K562 (cell line): ENCODE measurements around the gene ATXN1. TPM values are rescaled to one million over a fixed set of nuclear protein-coding genes. Genes with fewer than 3 reads are reported as not detected.

Experiments
- ATAC-seq: fragments of 200-7000 bp; cut with Tn5 transposase; 3 replicates; pipeline ENCODE4 v1.9.1; 2020; ENCODE audit warnings: moderate library complexity
- BruUV-seq: library from RNA; stranded (reverse); fragments of 400-500 nt; replicated peaks from 2 replicates; lab custom pipeline; 2021; lab: Mats Ljungman, UMichigan
- CTCF ChIA-PET: fragments of 300-600 bp; formaldehyde crosslinking; extraction: SDS; loops from one replicate; lab custom pipeline; 2021; ENCODE audit warnings: low intra/inter-chr PET ratio; lab: Yijun Ruan, JAX
- POLR2A ChIA-PET: fragments of 300-600, 350-650 bp; sonication (Branson Sonifier 250); formaldehyde crosslinking; extraction: SDS; loops from one replicate; lab custom pipeline; 2021; ENCODE audit warnings: antibody characterized with exemption, inconsistent platforms; lab: Yijun Ruan, JAX
- DNase-seq, 4 experiments: peaks; one replicate each; pipeline versions ENCODE4 v3.0.0 to v3.0.0-alpha.2; 2011 to 2018; ENCODE audit warnings: low spot score in 3 of 4, mixed read lengths in 3 of 4; ENCODE audit errors: extremely low read depth in 1 of 4
- FAIRE-seq: peaks from 2 replicates; lab custom pipeline; 2011; peaks lifted over from hg19 to GRCh38; lab: Jason Lieb, UNC
- H2AFZ ChIP-seq: 2 replicates; pipeline ENCODE4 v1.6.0; 2011; ENCODE audit warnings: low read depth, low read length, control low read depth, inconsistent platforms
- H3K27ac ChIP-seq: fragments of 200-600 bp; 3 replicates; pipeline ENCODE4 v1.8.0; 2011; ENCODE audit warnings: low read depth, mild to moderate bottlenecking, control low read depth, inconsistent platforms, low read length, moderate library complexity, mixed read lengths; ENCODE audit errors: extremely low read depth
- H3K27me3 ChIP-seq, 2 experiments: fragments of 300-600 bp in 1 of 2; 2 replicates in 1 of 2; 3 replicates in 1 of 2; pipeline versions ENCODE4 v1.6.0 to v1.8.0; 2011; ENCODE audit warnings: inconsistent platforms in 2 of 2, low read length in 2 of 2, mild to moderate bottlenecking in 1 of 2, mixed read lengths in 1 of 2, moderate library complexity in 1 of 2; ENCODE audit not compliant: control insufficient read depth in 2 of 2, insufficient read depth in 2 of 2
- H3K36me3 ChIP-seq: fragments of 300-600 bp; 3 replicates; pipeline ENCODE4 v1.8.0; 2011; ENCODE audit warnings: mild to moderate bottlenecking, low read length, inconsistent platforms; ENCODE audit not compliant: control insufficient read depth, insufficient read depth
- H3K4me1 ChIP-seq, 2 experiments: fragments of 200-600 bp in 1 of 2; replicated peaks in 1 of 2; 2 replicates in 1 of 2; 3 replicates in 1 of 2; pipeline versions ENCODE4 v1.5.1 to v1.8.0; 2011; ENCODE audit warnings: inconsistent platforms in 2 of 2, low read length in 2 of 2, mild to moderate bottlenecking in 1 of 2, mixed read lengths in 1 of 2, moderate library complexity in 1 of 2; ENCODE audit not compliant: control insufficient read depth in 2 of 2, insufficient read depth in 2 of 2
- H3K4me2 ChIP-seq: 2 replicates; pipeline ENCODE4 v1.6.1; 2011; ENCODE audit warnings: low read length, control low read depth, inconsistent platforms, mixed read lengths; ENCODE audit not compliant: insufficient read depth
- H3K4me3 ChIP-seq: fragments of 200-600 bp; sonication (generic), shearing (Covaris generic); 2 replicates; pipeline ENCODE4 v1.5.1; 2016; ENCODE audit warnings: control low read depth, inconsistent platforms
- H3K79me2 ChIP-seq: fragments of 200-600 bp; 3 replicates; pipeline ENCODE4 v1.8.0; 2011; ENCODE audit warnings: low read length, inconsistent platforms; ENCODE audit not compliant: control insufficient read depth, insufficient read depth
- H3K9ac ChIP-seq, 2 experiments: 2 replicates each; pipeline versions ENCODE4 v1.6.0 to v1.6.1; 2011; ENCODE audit warnings: low read depth in 2 of 2, low read length in 2 of 2, control low read depth in 1 of 2, inconsistent platforms in 1 of 2, mild to moderate bottlenecking in 1 of 2, mixed read lengths in 1 of 2; ENCODE audit not compliant: insufficient read depth in 1 of 2
- H3K9me1 ChIP-seq: one replicate; pipeline ENCODE4 v1.6.0; 2011; ENCODE audit warnings: inconsistent platforms, mild to moderate bottlenecking, low read length, moderate library complexity; ENCODE audit not compliant: control insufficient read depth, insufficient read depth
- H3K9me3 ChIP-seq: replicated peaks from 2 replicates; pipeline ENCODE4 v1.5.1; 2011; ENCODE audit warnings: low read depth, low read length, inconsistent platforms; ENCODE audit not compliant: control insufficient read depth, insufficient read depth
- H4K20me1 ChIP-seq: replicated peaks from 2 replicates; pipeline ENCODE4 v1.6.1; 2011; ENCODE audit warnings: low read length, inconsistent platforms, mixed read lengths; ENCODE audit not compliant: control insufficient read depth, insufficient read depth
- CBX5 ChIP-seq: IDR thresholded peaks from 2 replicates; pipeline ENCODE4 v1.6.1; 2014; ENCODE audit warnings: low read depth, borderline replicate concordance
- CSDE1 ChIP-seq, 2 experiments: fragments of 450-650 bp; IDR thresholded peaks; 2 replicates each; pipeline ENCODE4 v1.6.1; 2016; ENCODE audit warnings: mild to moderate bottlenecking in 1 of 2
- NBN ChIP-seq: fragments of 450-650 bp; IDR thresholded peaks from 2 replicates; pipeline ENCODE4 v1.6.1; 2016; ENCODE audit warnings: low read depth, mild to moderate bottlenecking
- POLR2B ChIP-seq: fragments of 450-650 bp; IDR thresholded peaks from 2 replicates; pipeline ENCODE4 v1.6.1; 2018; ENCODE audit warnings: low read depth; ENCODE audit not compliant: partially characterized antibody
- SMAD3 ChIP-seq: fragments of 450-650 bp; formaldehyde crosslinking; conservative IDR thresholded peaks from 2 replicates; pipeline ENCODE4 v1.4.0; 2020; ENCODE audit warnings: mild to moderate bottlenecking
- ZNF436 ChIP-seq: fragments of 250-450, 450-650 bp; sonication (Bioruptor Pico); formaldehyde crosslinking; IDR thresholded peaks from 2 replicates; pipeline ENCODE4 v1.7.0; 2020; ENCODE audit warnings: mild to moderate bottlenecking
- ZNF583 ChIP-seq: fragments of 250-450 bp; sonication (Bioruptor Pico); IDR thresholded peaks from 2 replicates; pipeline ENCODE4 v1.4.0; 2020
- ZNF830 ChIP-seq: fragments of 250-450 bp; sonication (Bioruptor Pico); IDR thresholded peaks from 2 replicates; pipeline ENCODE4 v1.5.0; 2021; ENCODE audit warnings: mild to moderate bottlenecking
- WGBS: fragments of 100-300 bp; shearing (Covaris generic); methylation state at CpG from one replicate; pipeline ENCODE4 v1.1.6; 2016; ENCODE audit warnings: low coverage, mixed read lengths; ENCODE audit not compliant: insufficient coverage; ENCODE audit errors: missing lambda C conversion rate; 5-methylcytosine and 5-hydroxymethylcytosine counted together
- in situ Hi-C: fragments of 300-500 bp; cut with MboI; formaldehyde crosslinking; loops from 4 replicates; pipeline ENCODE4 v1.15.0; 2018; ENCODE audit warnings: inconsistent platforms, mixed read lengths
- intact Hi-C: fragments of 100-400 bp; cut with micrococcal nuclease; formaldehyde crosslinking; loops from 2 replicates; pipeline ENCODE4 v1.14.2; 2022
- polyA plus RNA-seq, 8 experiments: library from polyadenylated mRNA; depleted of rRNA in 4 of 8; stranded (reverse) in 5 of 8; unstranded in 3 of 8; fragments of >200 nt; fragmentation: Nextera tagmentation in 2 of 8; fragmentation: Illumina TruSeq in 1 of 8; extraction: Ambion mirVana in 2 of 8; extraction: Trizol in 1 of 8; gene quantifications; 2 replicates each; pipeline versions ENCODE4 v1.2.1 to v1.2.3, GENCODE V29; 2011 to 2014; ENCODE audit warnings: inconsistent platforms in 1 of 8, missing spikeins in 1 of 8
- total RNA-seq, 7 experiments: library from RNA; depleted of rRNA in 6 of 7; stranded (reverse); fragments of >200 nt in 6 of 7; fragmentation: Illumina TruSeq in 2 of 7; extraction: Trizol in 2 of 7; gene quantifications; 2 replicates each; pipeline versions ENCODE4 v1.2.1 to v1.2.3, GENCODE V29; 2011 to 2021; ENCODE audit warnings: low replicate concordance in 1 of 7
- TF ChIP-seq, protein P1 (sequence below): sonication (generic); formaldehyde crosslinking; IDR thresholded peaks from 2 replicates; pipeline ENCODE4 v1.8.1; 2023; ENCODE audit warnings: mild to moderate bottlenecking, missing genetic modification reagents
- TF ChIP-seq, protein P2 (sequence below), 2 experiments: fragments of 450-650 bp; formaldehyde crosslinking in 1 of 2; IDR thresholded peaks; 2 replicates each; pipeline versions ENCODE4 v1.4.0 to v1.6.1; 2014 to 2020; ENCODE audit warnings: mild to moderate bottlenecking in 2 of 2, borderline replicate concordance in 1 of 2, low read depth in 1 of 2
- TF ChIP-seq, protein P3 (sequence below): fragments of 450-650 bp; formaldehyde crosslinking; IDR thresholded peaks from 2 replicates; pipeline ENCODE4 v1.4.0; 2022; ENCODE audit warnings: missing genetic modification characterization

The ATXN1 gene
- total and polyA plus RNA-seq, 9 of the 15 experiments (the other 6 are each of a cell fraction or from before 2014, with no cell fraction given), result under 0.01 to 1.2 (median 0.58) TPM

DNA sequence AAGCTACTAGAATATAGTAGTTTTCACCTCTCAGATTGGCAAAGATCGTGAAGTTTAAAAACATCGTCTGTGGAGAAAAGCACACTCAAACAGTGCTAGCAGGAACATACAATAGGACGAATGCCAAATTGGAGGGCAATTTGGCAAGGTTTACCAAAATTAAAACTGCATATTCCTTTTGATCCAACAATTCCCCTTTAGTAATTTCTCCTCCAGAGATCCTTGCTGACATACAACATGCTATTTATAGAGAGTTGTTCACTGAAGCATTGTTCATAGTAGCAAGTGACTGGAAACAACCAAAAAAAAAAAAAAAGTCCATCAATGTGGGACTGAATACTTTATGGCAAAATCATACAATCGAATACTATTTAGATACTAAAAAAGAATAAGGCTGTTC is 202.2 kb downstream of the ATXN1 start:
- Histone ChIP-seq H4K20me1 (no peaks in the 10 kb centered on the region), H3K4me2 (no peak overlapping the region), H3K27me3 (peaks cover 0 to 4% of the 10 kb centered on the region in 2 experiments; a peak in 2 of 5 replicates), H3K36me3 (no peaks in the 10 kb centered on the region), H3K4me1 (no peaks in the 10 kb centered on the region), H3K4me3 (no peak overlapping the region), H3K79me2 (no peaks in the 10 kb centered on the region), H3K27ac (no peak overlapping the region), H2AFZ (no peak overlapping the region), H3K9me1 (no peaks in the 10 kb centered on the region), H3K9me3 (no peaks in the 10 kb centered on the region), H3K9ac (no peak overlapping the region)
- FAIRE-seq, result no peak
- POLR2A ChIA-PET, result no interaction called here
- in situ Hi-C loops (no loop called here), intact Hi-C loops (no loop called here)
- WGBS, result 0% methylated on average over 4 of the region's 4 CpGs
- CTCF ChIA-PET, result no interaction called here
- ATAC-seq, result no peak
- DNase-seq, result no peak
- BruUV-seq, result no TSS peak
- TF ChIP-seq CSDE1 (IDR thresholded peaks at IDR 0.05), result no peak
- no peak for TF ChIP-seq ZNF436 (CRISPR knock-in tag)
- no peak for TF ChIP-seq POLR2B
- TF ChIP-seq, protein P1, sequence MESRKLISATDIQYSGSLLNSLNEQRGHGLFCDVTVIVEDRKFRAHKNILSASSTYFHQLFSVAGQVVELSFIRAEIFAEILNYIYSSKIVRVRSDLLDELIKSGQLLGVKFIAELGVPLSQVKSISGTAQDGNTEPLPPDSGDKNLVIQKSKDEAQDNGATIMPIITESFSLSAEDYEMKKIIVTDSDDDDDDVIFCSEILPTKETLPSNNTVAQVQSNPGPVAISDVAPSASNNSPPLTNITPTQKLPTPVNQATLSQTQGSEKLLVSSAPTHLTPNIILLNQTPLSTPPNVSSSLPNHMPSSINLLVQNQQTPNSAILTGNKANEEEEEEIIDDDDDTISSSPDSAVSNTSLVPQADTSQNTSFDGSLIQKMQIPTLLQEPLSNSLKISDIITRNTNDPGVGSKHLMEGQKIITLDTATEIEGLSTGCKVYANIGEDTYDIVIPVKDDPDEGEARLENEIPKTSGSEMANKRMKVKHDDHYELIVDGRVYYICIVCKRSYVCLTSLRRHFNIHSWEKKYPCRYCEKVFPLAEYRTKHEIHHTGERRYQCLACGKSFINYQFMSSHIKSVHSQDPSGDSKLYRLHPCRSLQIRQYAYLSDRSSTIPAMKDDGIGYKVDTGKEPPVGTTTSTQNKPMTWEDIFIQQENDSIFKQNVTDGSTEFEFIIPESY (CRISPR knock-in tag), result no peak
- no peak for TF ChIP-seq ZNF830
- TF ChIP-seq ZNF583 (CRISPR knock-in tag), result no peak
- TF ChIP-seq CBX5, result no peak
- TF ChIP-seq, protein P2, sequence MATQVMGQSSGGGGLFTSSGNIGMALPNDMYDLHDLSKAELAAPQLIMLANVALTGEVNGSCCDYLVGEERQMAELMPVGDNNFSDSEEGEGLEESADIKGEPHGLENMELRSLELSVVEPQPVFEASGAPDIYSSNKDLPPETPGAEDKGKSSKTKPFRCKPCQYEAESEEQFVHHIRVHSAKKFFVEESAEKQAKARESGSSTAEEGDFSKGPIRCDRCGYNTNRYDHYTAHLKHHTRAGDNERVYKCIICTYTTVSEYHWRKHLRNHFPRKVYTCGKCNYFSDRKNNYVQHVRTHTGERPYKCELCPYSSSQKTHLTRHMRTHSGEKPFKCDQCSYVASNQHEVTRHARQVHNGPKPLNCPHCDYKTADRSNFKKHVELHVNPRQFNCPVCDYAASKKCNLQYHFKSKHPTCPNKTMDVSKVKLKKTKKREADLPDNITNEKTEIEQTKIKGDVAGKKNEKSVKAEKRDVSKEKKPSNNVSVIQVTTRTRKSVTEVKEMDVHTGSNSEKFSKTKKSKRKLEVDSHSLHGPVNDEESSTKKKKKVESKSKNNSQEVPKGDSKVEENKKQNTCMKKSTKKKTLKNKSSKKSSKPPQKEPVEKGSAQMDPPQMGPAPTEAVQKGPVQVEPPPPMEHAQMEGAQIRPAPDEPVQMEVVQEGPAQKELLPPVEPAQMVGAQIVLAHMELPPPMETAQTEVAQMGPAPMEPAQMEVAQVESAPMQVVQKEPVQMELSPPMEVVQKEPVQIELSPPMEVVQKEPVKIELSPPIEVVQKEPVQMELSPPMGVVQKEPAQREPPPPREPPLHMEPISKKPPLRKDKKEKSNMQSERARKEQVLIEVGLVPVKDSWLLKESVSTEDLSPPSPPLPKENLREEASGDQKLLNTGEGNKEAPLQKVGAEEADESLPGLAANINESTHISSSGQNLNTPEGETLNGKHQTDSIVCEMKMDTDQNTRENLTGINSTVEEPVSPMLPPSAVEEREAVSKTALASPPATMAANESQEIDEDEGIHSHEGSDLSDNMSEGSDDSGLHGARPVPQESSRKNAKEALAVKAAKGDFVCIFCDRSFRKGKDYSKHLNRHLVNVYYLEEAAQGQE (IDR thresholded peaks at IDR 0.05; ENCODE audit: borderline replicate concordance), result no peak
- TF ChIP-seq, protein P2 (CRISPR knock-in tag; IDR thresholded peaks at IDR 0.05; ENCODE audit: low read depth), result no peak
- TF ChIP-seq, protein P3, sequence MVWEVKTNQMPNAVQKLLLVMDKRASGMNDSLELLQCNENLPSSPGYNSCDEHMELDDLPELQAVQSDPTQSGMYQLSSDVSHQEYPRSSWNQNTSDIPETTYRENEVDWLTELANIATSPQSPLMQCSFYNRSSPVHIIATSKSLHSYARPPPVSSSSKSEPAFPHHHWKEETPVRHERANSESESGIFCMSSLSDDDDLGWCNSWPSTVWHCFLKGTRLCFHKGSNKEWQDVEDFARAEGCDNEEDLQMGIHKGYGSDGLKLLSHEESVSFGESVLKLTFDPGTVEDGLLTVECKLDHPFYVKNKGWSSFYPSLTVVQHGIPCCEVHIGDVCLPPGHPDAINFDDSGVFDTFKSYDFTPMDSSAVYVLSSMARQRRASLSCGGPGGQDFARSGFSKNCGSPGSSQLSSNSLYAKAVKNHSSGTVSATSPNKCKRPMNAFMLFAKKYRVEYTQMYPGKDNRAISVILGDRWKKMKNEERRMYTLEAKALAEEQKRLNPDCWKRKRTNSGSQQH (CRISPR knock-in tag), result no peak
- TF ChIP-seq NBN, result no peak
- no peak for TF ChIP-seq SMAD3 (CRISPR knock-in tag)
